GM18505 (cell line): ENCODE data around the gene PADI4.

Experiments used
- ATAC-seq: cut with Tn5 transposase; IDR thresholded peaks from one replicate; pipeline ENCODE4 v1.9.1; 2021; ENCODE audit not compliant: unreplicated experiment
- POLR2A ChIP-seq: IDR thresholded peaks from 4 replicates; pipeline ENCODE4 v1.6.1; 2011; ENCODE audit warnings: borderline replicate concordance; ENCODE audit not compliant: insufficient read depth, insufficient read length; ENCODE audit errors: extremely low read depth

The PADI4 gene

DNA sequence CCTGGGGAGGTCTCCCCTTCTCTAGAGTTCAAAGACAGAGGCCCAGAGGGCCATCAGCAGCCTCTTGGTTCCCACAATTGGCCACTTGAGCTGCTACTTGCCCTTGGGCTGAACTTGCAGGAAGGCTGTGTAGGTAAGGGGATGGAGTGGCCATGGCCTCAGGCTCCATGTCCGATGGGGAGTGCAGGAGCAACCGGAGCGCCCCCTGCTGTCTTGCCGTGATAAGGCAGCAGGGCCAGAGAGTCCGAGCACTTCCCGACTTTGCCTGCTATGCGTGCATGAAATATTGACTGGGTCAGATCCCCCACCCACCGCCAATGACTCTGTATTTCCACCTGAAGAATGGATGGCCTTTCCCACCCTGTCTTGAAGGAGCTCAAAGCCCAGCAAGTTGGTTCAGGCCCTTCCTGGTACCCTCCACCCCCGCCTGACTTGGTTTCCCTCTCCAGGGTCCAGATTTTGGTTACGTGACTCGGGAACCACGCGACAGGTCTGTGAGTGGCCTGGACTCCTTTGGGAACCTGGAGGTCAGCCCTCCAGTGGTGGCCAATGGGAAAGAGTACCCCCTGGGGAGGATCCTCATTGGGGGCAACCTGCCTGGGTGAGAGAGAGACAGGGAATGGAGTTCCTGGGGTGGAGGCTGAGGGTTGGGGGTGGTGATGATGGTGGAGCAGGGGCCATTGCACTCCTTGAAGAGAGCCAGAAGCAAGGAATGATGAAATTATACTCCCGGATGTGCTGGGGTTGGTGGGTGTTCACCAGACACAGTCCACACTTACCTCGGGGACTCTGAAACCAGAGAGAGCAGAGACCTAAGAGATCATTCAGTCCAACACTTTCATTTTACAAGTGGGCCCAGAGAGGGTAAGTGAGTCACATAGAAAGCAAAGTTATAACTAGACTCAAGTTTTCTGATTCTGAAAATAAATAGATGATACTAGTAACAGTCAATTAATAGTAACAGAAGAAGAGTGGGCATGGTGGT lies 33.5 kb upstream of the PADI4 start:
- no peak for TF ChIP-seq POLR2A
- no peak for ATAC-seq

DNA sequence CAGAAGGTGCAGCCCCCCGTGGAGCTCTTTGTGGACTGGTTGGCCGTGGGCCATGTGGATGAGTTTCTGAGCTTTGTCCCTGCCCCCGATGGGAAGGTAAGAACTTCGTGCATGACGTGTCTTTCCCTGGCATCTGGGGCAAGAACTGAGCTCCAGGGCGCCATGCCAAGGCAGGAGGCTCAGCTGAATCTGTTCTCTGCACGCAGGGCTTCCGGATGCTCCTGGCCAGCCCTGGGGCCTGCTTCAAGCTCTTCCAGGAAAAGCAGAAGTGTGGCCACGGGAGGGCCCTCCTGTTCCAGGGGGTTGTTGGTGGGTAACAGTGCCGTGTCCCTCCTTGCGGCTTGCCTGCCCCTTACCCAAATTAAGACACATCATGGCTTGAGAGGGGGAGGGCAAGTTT lies 31.4 kb upstream of the PADI4 start:
- ATAC-seq, result no peak
- no peak for TF ChIP-seq POLR2A

DNA sequence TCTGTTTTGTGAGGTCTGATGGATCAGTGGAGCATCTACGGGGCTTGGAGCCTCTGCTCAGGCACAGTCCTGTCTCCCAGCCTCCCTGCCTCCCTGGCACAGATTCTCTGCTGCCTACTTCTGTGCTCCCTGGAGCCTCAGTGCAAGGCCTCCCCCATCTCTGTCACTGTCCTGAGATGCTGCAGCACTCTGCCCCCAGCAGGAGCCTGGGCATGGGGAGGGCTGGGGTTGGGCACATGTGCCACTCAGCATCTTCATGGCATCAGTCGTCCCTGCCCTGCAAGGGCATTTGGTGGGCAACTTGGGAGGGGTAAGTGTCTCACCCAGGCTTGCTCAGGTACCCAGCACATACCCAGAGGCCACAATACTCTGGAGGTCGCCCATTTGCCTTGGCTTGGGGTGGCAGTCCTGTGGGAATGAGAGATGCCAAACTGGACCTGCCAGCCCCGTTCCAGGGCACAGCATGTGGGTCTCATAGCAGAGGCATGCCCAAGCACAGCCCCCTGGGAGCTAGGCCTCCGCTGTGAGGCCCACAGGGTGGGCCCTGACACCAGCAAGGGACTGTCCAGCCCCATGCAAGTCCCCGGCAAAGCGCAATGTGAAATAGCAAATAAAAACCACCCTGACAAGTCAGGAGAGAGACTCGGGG lies 30.4 kb upstream of the PADI4 start:
- no peak for ATAC-seq
- TF ChIP-seq POLR2A, result no peak

DNA sequence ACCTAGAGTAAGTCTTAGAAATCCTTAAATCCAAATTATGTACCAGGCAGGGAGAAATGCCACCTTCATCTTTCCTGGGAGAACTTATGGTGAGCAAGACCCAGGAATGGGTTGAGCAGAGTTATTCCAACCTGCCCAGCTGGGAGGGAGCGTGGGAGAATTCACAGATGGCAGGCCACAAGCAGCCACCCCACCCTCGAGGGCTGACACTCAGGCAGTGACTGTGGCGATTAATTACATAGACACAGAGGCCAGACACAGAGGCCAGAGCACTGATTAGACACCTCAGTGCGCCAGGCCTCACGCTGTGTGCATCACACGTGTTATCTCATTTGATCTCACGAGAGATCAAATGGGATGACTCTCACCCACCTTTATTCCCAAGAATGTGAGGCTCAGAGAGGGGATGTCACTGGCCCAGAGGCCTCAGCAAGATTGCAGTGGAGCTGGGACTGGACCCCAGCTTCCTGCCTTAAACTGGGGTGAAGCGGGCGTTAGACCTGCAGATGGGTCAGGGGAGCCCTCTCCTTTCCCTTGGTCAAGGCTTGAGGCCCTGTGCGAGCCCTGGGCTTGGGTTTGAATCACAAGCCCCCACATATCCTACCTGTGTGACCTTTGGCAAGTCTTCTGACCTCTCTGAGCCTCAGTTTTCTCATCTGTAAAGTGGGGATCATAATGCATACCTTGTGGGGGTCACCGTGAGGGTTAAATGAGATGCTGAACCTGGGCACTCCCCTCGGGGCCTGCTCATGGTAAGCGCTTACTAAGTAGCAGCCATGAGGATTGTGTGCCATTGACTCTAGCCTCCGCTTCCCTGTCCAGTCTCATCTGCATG lies 28.8 kb upstream of the PADI4 start:
- TF ChIP-seq POLR2A, result no peak
- ATAC-seq, result no peak

DNA sequence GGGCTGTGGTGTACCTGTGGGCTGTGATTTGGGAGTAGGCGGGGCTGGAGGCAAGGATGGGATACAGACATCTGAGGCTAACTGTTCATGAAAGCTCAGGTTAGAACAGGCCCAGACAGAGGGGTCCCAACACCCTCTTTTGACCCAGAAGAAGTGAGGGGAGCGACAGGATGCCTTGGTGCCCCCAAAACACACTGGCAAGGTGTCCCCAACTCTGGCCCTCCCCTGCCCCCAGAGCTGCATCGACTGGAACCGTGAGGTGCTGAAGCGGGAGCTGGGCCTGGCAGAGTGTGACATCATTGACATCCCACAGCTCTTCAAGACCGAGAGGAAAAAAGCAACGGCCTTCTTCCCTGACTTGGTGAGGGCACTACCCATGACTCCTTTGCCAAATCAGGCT lies 27.6 kb upstream of the PADI4 start:
- TF ChIP-seq POLR2A, result no peak
- no peak for ATAC-seq

DNA sequence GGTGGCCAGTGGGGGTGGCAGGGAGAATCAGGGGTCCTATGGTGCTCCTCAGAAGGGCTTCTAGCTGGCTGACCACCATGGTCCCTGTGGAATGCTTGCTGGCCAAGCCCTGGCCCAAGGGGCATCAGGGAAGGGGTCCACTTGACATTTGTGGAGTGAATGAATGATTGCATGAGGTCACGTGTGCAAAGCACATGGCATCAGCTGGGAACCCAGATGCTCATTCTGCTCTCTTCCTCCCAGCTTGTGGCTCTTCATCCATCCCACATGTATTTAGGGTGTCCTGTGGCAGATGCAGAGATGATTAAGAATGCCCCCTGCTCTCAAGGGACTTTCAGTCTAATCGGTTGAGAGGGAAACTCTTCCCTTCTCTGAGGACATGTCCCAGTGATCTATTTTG lies 27.1 kb upstream of the PADI4 start:
- no peak for ATAC-seq
- TF ChIP-seq POLR2A, result no peak

DNA sequence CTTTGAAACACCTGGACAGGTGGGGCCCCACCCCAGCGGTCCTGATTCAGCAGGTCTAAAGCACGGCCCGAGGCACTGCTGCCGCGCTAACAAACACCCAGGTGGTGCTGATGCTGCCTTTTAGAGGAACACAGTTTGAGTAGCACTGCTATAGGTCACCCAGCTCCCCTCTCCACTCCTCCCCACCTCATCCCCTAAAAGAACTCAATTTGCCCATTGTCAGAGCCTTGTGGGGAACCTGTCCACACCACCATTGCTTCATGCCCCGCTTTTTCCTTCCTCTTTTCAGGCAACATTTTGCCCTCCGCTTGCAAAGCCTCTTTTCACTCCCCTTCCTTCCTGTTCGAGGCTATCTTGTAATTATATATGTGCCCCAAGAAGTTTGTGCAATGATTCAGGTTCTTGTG lies 26.2 kb upstream of the PADI4 start:
- ATAC-seq, result no peak

GRCh38 chr1:17282836-17283235 lies 25.2 kb upstream of the PADI4 start:
- no peak for TF ChIP-seq POLR2A
- no peak for ATAC-seq

More for the DNA sequence above, 26.2 kb upstream of the PADI4 start:
- TF ChIP-seq POLR2A, result no peak

- TF ChIP-seq POLR2A, result no peak
- ATAC-seq, result no peak
These were observed 21.4 kb upstream of the PADI4 start for GRCh38 chr1:17286646-17287045.

GRCh38 chr1:17287130-17287776 lies 20.7 kb upstream of the PADI4 start:
- ATAC-seq, result no peak
- no peak for TF ChIP-seq POLR2A

GRCh38 chr1:17289721-17290120 lies 18.3 kb upstream of the PADI4 start:
- ATAC-seq, result no peak
- TF ChIP-seq POLR2A, result no peak

DNA sequence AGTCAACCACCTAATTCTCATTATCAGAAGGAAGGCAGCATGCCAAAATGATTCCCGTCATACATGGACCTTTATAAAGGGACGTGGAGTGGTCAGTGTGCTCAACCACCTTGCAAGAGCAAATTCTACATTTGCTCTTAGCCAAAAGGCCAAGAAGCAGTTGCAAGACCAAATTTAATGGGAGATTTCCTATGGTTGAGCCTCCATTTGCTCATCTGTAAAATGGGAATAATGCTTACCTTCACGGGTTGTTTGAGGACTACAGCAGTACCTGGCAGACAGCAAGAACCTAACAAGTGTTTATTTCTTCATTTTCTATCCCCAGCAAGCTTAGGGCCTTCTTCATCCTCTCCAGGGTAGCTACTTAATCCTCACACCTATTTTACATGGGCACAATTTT lies 17.4 kb upstream of the PADI4 start:
- no peak for TF ChIP-seq POLR2A
- no peak for ATAC-seq
